Gastrocnemius medialis (tissue), 4 donors: ENCODE data around the gene TP73.

Source experiments
- POLR2A ChIP-seq, 2 donors: fragments of 450-650 bp; IDR thresholded peaks; one replicate each; pipeline ENCODE4 v1.6.1; 2017; ENCODE audit warnings: antibody characterized with exemption in 2 of 2, mild to moderate bottlenecking in 2 of 2, moderate library complexity in 2 of 2
- TF ChIP-seq, protein P1 (sequence below), 5 experiments: fragments of 450-650 bp in 3 of 5; fragments of 200-600 bp in 2 of 5; sonication (generic) in 2 of 5; IDR thresholded peaks in 4 of 5; conservative IDR thresholded peaks in 1 of 5; 1 replicate in 4 of 5; 2 replicates in 1 of 5; pipeline ENCODE4 v1.5.1; 2016 to 2019; ENCODE audit warnings: antibody characterized with exemption in 5 of 5, mild to moderate bottlenecking in 3 of 5, moderate library complexity in 3 of 5

DNA sequence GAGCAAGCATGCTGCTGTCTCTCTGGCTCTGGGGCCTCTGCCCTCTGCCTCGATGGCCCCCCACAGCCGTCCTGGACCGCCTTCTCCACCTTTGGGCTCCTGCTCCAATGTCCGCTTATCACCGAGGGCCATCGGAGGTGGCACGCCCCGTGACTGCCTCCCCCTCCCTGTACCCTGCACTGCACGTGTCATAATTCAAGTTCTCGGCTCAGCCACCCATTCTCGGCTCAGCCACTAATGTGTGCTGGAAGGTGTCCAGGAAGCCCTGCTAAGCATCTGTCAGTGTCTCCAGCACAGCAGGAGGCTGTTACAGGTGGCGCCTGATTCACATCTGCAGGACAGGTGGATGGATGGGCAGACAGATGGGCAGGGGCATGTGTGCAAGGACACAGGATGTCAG is 45.5 kb downstream of the TP73 start:
- TF ChIP-seq POLR2A (IDR thresholded peaks at IDR 0.05) = no peak
- TF ChIP-seq, protein P1, sequence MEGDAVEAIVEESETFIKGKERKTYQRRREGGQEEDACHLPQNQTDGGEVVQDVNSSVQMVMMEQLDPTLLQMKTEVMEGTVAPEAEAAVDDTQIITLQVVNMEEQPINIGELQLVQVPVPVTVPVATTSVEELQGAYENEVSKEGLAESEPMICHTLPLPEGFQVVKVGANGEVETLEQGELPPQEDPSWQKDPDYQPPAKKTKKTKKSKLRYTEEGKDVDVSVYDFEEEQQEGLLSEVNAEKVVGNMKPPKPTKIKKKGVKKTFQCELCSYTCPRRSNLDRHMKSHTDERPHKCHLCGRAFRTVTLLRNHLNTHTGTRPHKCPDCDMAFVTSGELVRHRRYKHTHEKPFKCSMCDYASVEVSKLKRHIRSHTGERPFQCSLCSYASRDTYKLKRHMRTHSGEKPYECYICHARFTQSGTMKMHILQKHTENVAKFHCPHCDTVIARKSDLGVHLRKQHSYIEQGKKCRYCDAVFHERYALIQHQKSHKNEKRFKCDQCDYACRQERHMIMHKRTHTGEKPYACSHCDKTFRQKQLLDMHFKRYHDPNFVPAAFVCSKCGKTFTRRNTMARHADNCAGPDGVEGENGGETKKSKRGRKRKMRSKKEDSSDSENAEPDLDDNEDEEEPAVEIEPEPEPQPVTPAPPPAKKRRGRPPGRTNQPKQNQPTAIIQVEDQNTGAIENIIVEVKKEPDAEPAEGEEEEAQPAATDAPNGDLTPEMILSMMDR (IDR thresholded peaks at IDR 0.05 in 4 of 5, conservative IDR thresholded peaks at IDR 0.05 in 1 of 5) = no peak
